ENCODE results near the gene BPGM.

Gene BPGM

DNA sequence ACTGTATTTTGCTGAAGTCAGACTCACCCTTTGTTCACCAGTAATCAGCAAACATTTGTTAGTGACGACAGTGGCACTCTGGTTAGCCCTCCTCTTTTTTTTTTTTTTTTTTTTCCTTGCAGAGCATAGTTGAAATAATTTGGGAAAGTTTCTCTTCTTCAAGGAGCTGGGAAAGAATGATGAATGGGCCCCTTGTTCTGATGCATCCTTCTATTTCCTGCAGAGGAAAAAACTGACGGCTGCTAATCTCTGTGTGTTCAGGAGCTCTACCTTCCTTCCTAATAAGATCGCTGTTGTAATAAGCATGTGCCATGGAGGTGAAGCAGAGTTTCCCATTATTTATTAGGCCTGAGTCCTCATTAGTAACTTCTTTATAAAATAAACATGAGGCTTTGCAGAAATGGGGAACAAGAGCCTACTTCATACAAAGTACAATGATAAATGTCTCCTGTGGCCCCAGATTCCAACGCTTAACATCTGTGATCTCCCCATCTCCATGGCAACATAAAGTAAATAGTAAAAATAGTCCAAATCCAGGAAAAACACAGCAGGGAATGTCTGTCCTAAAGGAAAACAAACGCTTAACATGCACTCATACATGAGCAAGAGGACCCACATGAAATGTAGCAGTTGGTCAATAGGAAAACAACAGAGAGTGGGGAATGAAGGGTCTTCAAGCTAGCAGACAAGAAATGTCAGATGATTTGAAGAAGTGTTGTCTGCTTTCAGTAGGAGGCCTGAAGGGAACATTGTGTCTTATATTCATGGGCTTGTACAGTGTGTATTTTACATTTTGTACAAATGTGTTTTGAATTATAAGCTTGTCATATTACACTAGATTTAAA is 73.7 kb downstream of the BPGM start:
- no peak for DNase-seq (ENCODE audit: low read depth in 2 of 2)

- no peak for DNase-seq (ENCODE audit: low read depth in 2 of 2)
Measured at GRCh38 chr7:134721171-134721570, 74.5 kb downstream of the BPGM start.

DNA sequence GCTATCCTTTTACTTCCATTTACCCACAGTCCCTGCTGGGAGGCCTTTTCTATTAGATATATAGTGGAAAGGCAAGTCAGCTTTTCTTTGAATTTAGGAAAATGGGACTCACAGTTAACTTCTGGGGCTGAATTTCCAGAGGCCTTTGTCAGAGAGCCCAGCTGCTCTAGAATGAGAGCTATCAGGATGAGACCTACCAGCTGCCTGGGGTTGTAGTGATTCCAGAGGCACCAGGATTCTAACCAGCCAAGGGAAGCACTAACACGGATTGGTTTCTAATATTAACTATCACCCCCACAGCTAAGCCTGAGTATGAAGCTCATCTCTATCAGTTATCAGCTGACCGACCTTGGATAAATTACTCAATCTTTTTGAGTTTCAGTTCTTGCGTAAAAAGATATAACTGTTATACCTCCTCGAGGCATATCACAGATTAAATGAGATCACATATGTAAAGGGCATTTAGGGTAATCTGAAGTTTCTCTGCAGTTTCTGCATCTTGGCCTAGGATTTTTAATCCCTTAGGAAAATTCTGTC is 76.2 kb downstream of the BPGM start:
- no peak for DNase-seq (ENCODE audit: low read depth in 2 of 2)

- DNase-seq (ENCODE audit: low read depth in 2 of 2), result no peak
Measured at GRCh38 chr7:134723892-134724291, 77.2 kb downstream of the BPGM start.

DNA sequence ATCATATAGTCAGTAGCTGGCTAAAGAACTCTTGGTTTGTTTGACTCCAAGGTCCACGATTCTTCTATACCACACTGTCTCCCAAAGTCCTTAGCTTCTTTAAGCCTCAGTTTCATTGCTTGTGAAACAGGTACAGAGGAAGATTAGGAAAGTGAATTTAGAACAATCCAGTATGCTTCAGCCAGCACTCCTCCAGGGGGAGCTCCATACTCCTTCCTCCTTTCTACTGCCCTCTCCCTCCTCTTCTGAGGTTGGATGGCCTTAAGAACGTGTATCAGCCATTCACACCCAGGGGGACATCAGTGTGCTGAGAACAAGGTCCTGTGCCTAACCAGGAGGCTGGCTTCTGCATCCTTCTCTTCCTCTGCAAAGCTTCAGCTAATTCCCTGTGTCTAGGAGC is 78.0 kb downstream of the BPGM start:
- DNase-seq (ENCODE audit: low read depth in 2 of 2), result no peak

DNA sequence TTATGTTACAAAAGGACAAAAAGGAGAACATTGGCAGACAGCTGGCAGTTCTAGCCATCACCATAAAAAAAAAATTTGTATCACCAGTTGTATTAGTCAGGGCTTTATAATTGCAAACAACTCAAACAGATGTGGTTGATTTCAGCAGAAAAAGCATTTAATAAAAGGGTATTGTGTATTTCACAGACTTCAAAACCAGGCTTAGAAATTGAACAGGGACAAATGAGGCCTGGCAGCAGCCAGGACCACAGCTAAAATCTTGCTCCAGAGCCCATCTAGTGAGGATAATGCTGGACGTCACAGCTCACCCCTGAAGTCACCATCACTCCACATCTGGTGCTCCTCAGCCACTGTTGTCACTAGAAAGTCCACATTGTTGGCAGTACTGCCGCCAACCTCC is 79.9 kb downstream of the BPGM start:
- no peak for DNase-seq (ENCODE audit: low read depth in 2 of 2)

DNA sequence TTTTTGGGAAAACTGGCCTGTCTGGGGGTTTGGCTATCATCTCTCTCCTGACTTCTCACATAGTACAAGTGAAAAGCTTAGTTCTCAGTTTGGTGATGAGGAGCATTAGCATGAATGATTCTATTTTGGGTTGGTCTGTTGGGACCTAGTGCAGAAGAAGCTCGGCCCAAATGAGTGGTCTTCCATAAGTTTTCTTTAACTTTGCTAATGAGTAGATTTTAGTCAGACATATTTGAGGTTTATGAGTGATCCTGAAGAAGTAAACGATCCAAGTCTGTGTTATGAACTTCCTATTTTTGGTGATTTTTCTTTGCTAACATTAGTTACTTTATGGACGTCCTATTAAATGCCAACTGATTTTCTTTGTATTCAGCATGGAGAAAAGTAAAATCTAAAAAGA is 81.1 kb downstream of the BPGM start:
- DNase-seq (ENCODE audit: low read depth in 2 of 2), result no peak

Data from stimulated activated CD8-positive, alpha-beta memory T cell treated with anti-CD3 and anti-CD28 coated beads, Interleukin-7, amount 100 ng/mL, for 1 hour (primary cell).